Measurements from ENCODE around the gene EFS.

GRCh38 chr14:23381871-23382270 lies 16.9 kb upstream of the EFS start:
- TF ChIP-seq POLR2A (IDR thresholded peaks at IDR 0.05): no peak
- TF ChIP-seq CTCF (IDR thresholded peaks at IDR 0.05): no peak

Data from vagina (tissue), 2 donors.